CD14-positive monocyte (primary cell): ENCODE measurements around the gene RWDD4. TPM values are rescaled to one million over a fixed set of nuclear protein-coding genes. Genes with fewer than 3 reads are reported as not detected.

Experiments used
- DNase-seq, 3 donors: peaks; one replicate each; pipeline ENCODE4 v3.0.0-alpha.2; 2011 to 2022
- H2AFZ ChIP-seq: 2 replicates; pipeline ENCODE4 v1.6.0; 2012; ENCODE audit warnings: mild to moderate bottlenecking, low read depth, low read length, inconsistent platforms; ENCODE audit not compliant: insufficient read depth, poor library complexity, severe bottlenecking
- H3K27ac ChIP-seq, 2 donors: 1 replicate in 1 of 2; 2 replicates in 1 of 2; pipeline ENCODE4 v1.5.1; 2012 to 2013; ENCODE audit warnings: low read length in 2 of 2, control low read depth in 1 of 2, inconsistent platforms in 1 of 2, low read depth in 1 of 2, mild to moderate bottlenecking in 1 of 2
- H3K27me3 ChIP-seq, 2 donors: one replicate each; pipeline versions ENCODE4 v1.6.0 to v1.6.1; 2011 to 2013; ENCODE audit warnings: low read length in 2 of 2; ENCODE audit not compliant: control insufficient read depth in 2 of 2, insufficient read depth in 2 of 2
- H3K36me3 ChIP-seq, 2 donors: replicated peaks in 1 of 2; 1 replicate in 1 of 2; 2 replicates in 1 of 2; pipeline versions ENCODE4 v1.5.1 to v1.6.1; 2012 to 2013; ENCODE audit warnings: low read length in 2 of 2, control low read depth in 1 of 2, inconsistent platforms in 1 of 2, mild to moderate bottlenecking in 1 of 2; ENCODE audit not compliant: insufficient read depth in 2 of 2, control insufficient read depth in 1 of 2
- H3K4me1 ChIP-seq, 2 donors: 1 replicate in 1 of 2; 2 replicates in 1 of 2; pipeline versions ENCODE4 v1.5.1 to v1.6.1; 2012 to 2013; ENCODE audit warnings: low read length in 2 of 2, control low read depth in 1 of 2, inconsistent platforms in 1 of 2, mild to moderate bottlenecking in 1 of 2, moderate library complexity in 1 of 2; ENCODE audit not compliant: insufficient read depth in 2 of 2, control insufficient read depth in 1 of 2
- H3K4me2 ChIP-seq: replicated peaks from 2 replicates; pipeline ENCODE3; 2012; ENCODE audit warnings: low read length, moderate library complexity, mild to moderate bottlenecking; ENCODE audit not compliant: poor library complexity, severe bottlenecking; ENCODE audit errors: extremely low read depth
- H3K4me3 ChIP-seq, 3 experiments: fragments of 200-600 bp in 1 of 3; sonication (generic) in 1 of 3; replicated peaks in 1 of 3; 1 replicate in 2 of 3; 2 replicates in 1 of 3; pipeline ENCODE4 v1.5.1; 2011 to 2013; ENCODE audit warnings: low read length in 3 of 3, mild to moderate bottlenecking in 3 of 3, control low read depth in 2 of 3, low read depth in 2 of 3, inconsistent platforms in 1 of 3, moderate library complexity in 1 of 3
- H3K79me2 ChIP-seq: 2 replicates; pipeline ENCODE4 v1.6.0; 2012; ENCODE audit warnings: mild to moderate bottlenecking, control low read depth, inconsistent platforms, low read length, moderate library complexity; ENCODE audit not compliant: insufficient read depth
- H3K9ac ChIP-seq: 2 replicates; pipeline ENCODE4 v1.6.0; 2017; ENCODE audit warnings: low read length, mild to moderate bottlenecking; ENCODE audit not compliant: insufficient read depth, poor library complexity, severe bottlenecking
- H3K9me3 ChIP-seq, 2 donors: replicated peaks in 1 of 2; 1 replicate in 1 of 2; 2 replicates in 1 of 2; pipeline versions ENCODE4 v1.5.1 to v1.6.1; 2012 to 2013; ENCODE audit warnings: low read length in 2 of 2, control low read depth in 1 of 2; ENCODE audit not compliant: control insufficient read depth in 1 of 2, insufficient read depth in 1 of 2
- H4K20me1 ChIP-seq: 2 replicates; pipeline ENCODE4 v1.6.0; 2012; ENCODE audit warnings: mild to moderate bottlenecking, low read length, control low read depth, moderate library complexity; ENCODE audit not compliant: insufficient read depth
- H3K27ac Mint-ChIP-seq, 7 donors: one replicate each; pipeline ENCODE4 v1.8.0; 2020; ENCODE audit warnings: mild to moderate bottlenecking in 7 of 7, mixed read lengths in 7 of 7, moderate library complexity in 6 of 7, inconsistent platforms in 2 of 7
- H3K27me3 Mint-ChIP-seq, 3 donors: one replicate each; pipeline ENCODE4 v1.8.0; 2021 to 2022; ENCODE audit warnings: low read depth in 3 of 3, mild to moderate bottlenecking in 3 of 3, mixed read lengths in 3 of 3, moderate library complexity in 3 of 3, inconsistent platforms in 1 of 3
- H3K36me3 Mint-ChIP-seq, 2 donors: one replicate each; pipeline ENCODE4 v1.8.0; 2020; ENCODE audit warnings: mixed read lengths in 2 of 2, inconsistent platforms in 1 of 2, mild to moderate bottlenecking in 1 of 2
- H3K4me1 Mint-ChIP-seq: one replicate; pipeline ENCODE4 v1.8.0; 2020; ENCODE audit warnings: mild to moderate bottlenecking, mixed read lengths
- H3K4me3 Mint-ChIP-seq, 2 donors: one replicate each; pipeline ENCODE4 v1.8.0; 2020; ENCODE audit warnings: mild to moderate bottlenecking in 2 of 2, mixed read lengths in 2 of 2, moderate library complexity in 1 of 2
- H3K9me3 Mint-ChIP-seq, 7 donors: one replicate each; pipeline ENCODE4 v1.8.0; 2020 to 2022; ENCODE audit warnings: mixed read lengths in 7 of 7, mild to moderate bottlenecking in 6 of 7, moderate library complexity in 6 of 7, inconsistent platforms in 2 of 7
- WGBS: methylation state at CpG from one replicate; pipeline ENCODE4 v1.1.5; 2013; ENCODE audit warnings: missing lambda C conversion rate; ENCODE audit not compliant: insufficient coverage; 5-methylcytosine and 5-hydroxymethylcytosine counted together
- intact Hi-C, 2 donors: fragments of 100-400 bp; cut with micrococcal nuclease; formaldehyde crosslinking; loops; one replicate each; pipeline versions ENCODE4 v1.15.0 to v1.15.1; 2023
- polyA plus RNA-seq, 3 donors: library from polyadenylated mRNA; depleted of rRNA in 1 of 3; unstranded in 2 of 3; stranded (reverse) in 1 of 3; fragments of 300-500 nt in 2 of 3; fragments of >200 nt in 1 of 3; fragmentation: Illumina TruSeq in 2 of 3; gene quantifications; 1 replicate in 2 of 3; 2 replicates in 1 of 3; pipeline ENCODE4 v1.2.3, GENCODE V29; 2012 to 2021
- TF ChIP-seq, protein P1 (sequence below): fragments of 200-600 bp; IDR thresholded peaks from one replicate; pipeline ENCODE4 v1.8.0; 2022; ENCODE audit warnings: antibody characterized with exemption, mild to moderate bottlenecking

Gene RWDD4
- polyA plus RNA-seq, 3 donors, result 4.4 to 21.2 (median 16.5) TPM

DNA sequence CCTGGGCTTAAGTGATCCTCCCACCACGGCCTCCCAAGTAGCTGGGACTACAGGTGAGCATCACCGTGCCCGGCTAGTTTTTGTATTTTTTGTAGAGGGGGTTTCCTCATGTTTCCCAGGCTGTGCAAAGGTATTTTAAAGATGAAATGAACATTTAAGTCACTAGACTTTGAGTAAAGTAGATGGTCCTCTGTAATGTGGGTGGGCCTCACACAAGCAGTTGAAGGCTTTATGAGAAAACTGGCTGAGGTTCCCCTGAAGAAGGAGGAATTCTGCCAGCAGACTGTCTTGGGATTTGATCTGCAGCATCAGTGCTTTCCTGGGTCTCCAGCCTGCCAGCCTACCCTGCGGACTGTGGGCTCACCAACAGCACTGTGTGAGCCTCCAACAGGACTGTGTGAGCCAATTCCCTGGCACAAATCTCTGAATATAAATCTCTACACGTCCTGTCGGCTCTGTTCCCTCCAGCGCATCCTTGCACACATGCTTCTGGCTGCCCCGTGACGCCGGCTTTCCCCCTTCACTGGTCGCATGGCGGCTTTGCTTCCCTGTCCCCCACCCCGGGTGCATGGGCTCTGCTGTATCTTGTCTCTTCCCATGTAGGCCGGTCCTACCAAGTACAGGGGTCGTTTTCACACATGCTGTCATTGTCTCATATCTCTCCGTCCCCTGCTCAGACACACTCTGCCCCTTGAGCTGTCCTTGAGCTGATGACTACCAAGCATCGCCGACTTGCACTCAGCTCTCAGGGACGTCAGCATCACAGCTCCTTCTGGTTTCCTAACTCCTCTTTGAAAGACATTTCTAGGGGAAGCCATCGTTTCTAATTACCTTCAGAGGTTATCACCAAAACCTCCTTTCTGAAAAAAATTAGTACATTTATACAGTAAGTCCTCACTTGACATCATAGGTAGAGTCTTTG, 46.4 kb downstream of the RWDD4 start:
- Histone ChIP-seq H3K36me3 (no peaks in the 10 kb centered on the region), H3K9me3 (peaks cover 0 to 2% of the 10 kb centered on the region in 2 donors), H3K4me1 (no peaks in the 10 kb centered on the region), H3K27ac (no peak overlapping the region), H3K79me2 (no peaks in the 10 kb centered on the region), H3K27me3 (no peaks in the 10 kb centered on the region), H3K4me2 (no peak overlapping the region), H2AFZ (no peak overlapping the region), H3K9ac (no peak overlapping the region), H3K4me3 (no peak overlapping the region), H4K20me1 (no peaks in the 10 kb centered on the region)
- peaks cover 2 to 4% (median 2%) of the 10 kb centered on the region in 3 donors for H3K27me3 Mint-ChIP-seq
- WGBS, result 92% methylated on average over 19 of the region's 20 CpGs
- no peak for DNase-seq
- TF ChIP-seq, protein P1, sequence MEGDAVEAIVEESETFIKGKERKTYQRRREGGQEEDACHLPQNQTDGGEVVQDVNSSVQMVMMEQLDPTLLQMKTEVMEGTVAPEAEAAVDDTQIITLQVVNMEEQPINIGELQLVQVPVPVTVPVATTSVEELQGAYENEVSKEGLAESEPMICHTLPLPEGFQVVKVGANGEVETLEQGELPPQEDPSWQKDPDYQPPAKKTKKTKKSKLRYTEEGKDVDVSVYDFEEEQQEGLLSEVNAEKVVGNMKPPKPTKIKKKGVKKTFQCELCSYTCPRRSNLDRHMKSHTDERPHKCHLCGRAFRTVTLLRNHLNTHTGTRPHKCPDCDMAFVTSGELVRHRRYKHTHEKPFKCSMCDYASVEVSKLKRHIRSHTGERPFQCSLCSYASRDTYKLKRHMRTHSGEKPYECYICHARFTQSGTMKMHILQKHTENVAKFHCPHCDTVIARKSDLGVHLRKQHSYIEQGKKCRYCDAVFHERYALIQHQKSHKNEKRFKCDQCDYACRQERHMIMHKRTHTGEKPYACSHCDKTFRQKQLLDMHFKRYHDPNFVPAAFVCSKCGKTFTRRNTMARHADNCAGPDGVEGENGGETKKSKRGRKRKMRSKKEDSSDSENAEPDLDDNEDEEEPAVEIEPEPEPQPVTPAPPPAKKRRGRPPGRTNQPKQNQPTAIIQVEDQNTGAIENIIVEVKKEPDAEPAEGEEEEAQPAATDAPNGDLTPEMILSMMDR, result no peak
- H3K36me3 Mint-ChIP-seq, result no peaks in the 10 kb centered on the region
- H3K27ac Mint-ChIP-seq, result peak overlapping the region in 1 of 7 donors; percentile 58
- intact Hi-C loops, result no loop called here
- peaks cover 0 to 7% (median 3%) of the 10 kb centered on the region in 7 donors for H3K9me3 Mint-ChIP-seq
- no peaks in the 10 kb centered on the region for H3K4me1 Mint-ChIP-seq
- H3K4me3 Mint-ChIP-seq, result no peak overlapping the region

DNA sequence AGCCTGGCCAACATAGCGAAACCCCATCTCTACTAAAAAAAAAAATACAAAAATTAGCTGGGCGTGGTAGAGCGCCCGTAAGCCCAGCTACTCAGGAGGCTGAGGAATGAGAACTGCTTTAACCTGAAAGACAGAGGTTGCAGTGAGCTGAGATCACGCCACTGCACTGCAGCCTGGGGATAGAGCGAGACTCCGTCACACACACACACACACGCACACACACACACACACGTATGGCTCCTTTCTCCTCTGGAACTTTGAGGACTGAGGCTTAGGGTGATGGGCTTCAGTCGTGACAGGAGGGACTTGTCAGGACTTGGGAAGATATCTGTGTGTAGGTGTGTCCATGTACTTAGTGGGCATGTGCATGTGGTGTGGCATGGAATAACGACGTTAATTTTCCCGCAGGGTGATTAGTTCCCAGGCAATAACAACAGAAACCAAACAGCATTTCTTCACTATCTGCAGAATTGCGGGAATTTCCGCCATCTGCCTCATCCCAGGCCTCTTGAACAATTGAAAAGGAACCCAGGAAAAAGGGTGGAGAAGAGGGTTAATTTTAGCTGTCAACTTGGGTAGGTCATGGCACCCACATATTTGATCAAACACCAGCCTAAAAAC, 47.7 kb downstream of the RWDD4 start:
- no peaks in the 10 kb centered on the region for H3K9me3 ChIP-seq
- DNase-seq, result no peak
- Mint-ChIP-seq H3K9me3 (no peaks in the 10 kb centered on the region), H3K27me3 (peaks cover 2 to 4% (median 4%) of the 10 kb centered on the region in 3 donors), H3K4me3 (no peak overlapping the region), H3K4me1 (no peaks in the 10 kb centered on the region), H3K27ac (peak overlapping the region in 1 of 7 donors; percentile 3), H3K36me3 (no peaks in the 10 kb centered on the region)
- H3K27me3 ChIP-seq, result no peaks in the 10 kb centered on the region
- no peaks in the 10 kb centered on the region for H3K79me2 ChIP-seq
- no peak overlapping the region for H3K27ac ChIP-seq
- no peaks in the 10 kb centered on the region for H4K20me1 ChIP-seq
- no peak overlapping the region for H3K9ac ChIP-seq
- H3K4me1 ChIP-seq, result no peaks in the 10 kb centered on the region
- intact Hi-C loops, result no loop called here
- no peak overlapping the region for H3K4me2 ChIP-seq
- no peak overlapping the region for H2AFZ ChIP-seq
- H3K4me3 ChIP-seq, result no peak overlapping the region
- no peaks in the 10 kb centered on the region for H3K36me3 ChIP-seq
- TF ChIP-seq, protein P1, result no peak
- WGBS, result 100% methylated on average over 3 of the region's 15 CpGs
